IgD-negative memory B cell (primary cell): ENCODE measurements around the gene KRTAP2-1. TPM values are rescaled to one million over a fixed set of nuclear protein-coding genes. Genes with fewer than 3 reads are reported as not detected.
"Not testable (repeated sequence)": the region's sequence is repeated elsewhere in the genome, so short reads cannot be mapped to it uniquely, and the experiment has no call there.

Experiments used
- H3K27ac Mint-ChIP-seq, 3 donors: one replicate each; pipeline ENCODE4 v1.8.0; 2020 to 2022; ENCODE audit warnings: mild to moderate bottlenecking in 3 of 3, mixed read lengths in 3 of 3, moderate library complexity in 1 of 3
- H3K27me3 Mint-ChIP-seq: one replicate; pipeline ENCODE4 v1.8.0; 2021; ENCODE audit warnings: mixed read lengths
- H3K36me3 Mint-ChIP-seq: one replicate; pipeline ENCODE4 v1.8.0; 2020; ENCODE audit warnings: mild to moderate bottlenecking, mixed read lengths
- H3K4me1 Mint-ChIP-seq, 3 donors: one replicate each; pipeline ENCODE4 v1.8.0; 2020 to 2022; ENCODE audit warnings: mixed read lengths in 3 of 3, mild to moderate bottlenecking in 1 of 3
- H3K4me3 Mint-ChIP-seq, 4 donors: one replicate each; pipeline ENCODE4 v1.8.0; 2020 to 2022; ENCODE audit warnings: mild to moderate bottlenecking in 4 of 4, mixed read lengths in 4 of 4, moderate library complexity in 3 of 4
- H3K9me3 Mint-ChIP-seq, 3 donors: one replicate each; pipeline ENCODE4 v1.8.0; 2020 to 2021; ENCODE audit warnings: mixed read lengths in 3 of 3, mild to moderate bottlenecking in 1 of 3
- polyA plus RNA-seq: library from polyadenylated mRNA; unstranded; fragments of 300-500 nt; fragmentation: Illumina TruSeq; gene quantifications from one replicate; pipeline ENCODE4 v1.2.3, GENCODE V29; 2021

Gene KRTAP2-1
- polyA plus RNA-seq, result not detected

GRCh38 chr17:41046735-41047465 is at the start of gene KRTAP2-1:
Gene KRTAP2-1 (minus strand): TSS chr17:41047316. CDS start chr17:41047267, 49 bp downstream.
- peaks cover 3 to 12% (median 10%) of the 10 kb centered on the region in 3 donors for H3K9me3 Mint-ChIP-seq
- H3K4me1 Mint-ChIP-seq, H3K4me3 Mint-ChIP-seq, H3K27ac Mint-ChIP-seq, H3K36me3 Mint-ChIP-seq, H3K27me3 Mint-ChIP-seq: not testable (repeated sequence)

- Mint-ChIP-seq H3K4me1 (peaks cover 0 to 10% (median 9%) of the 10 kb centered on the region in 3 donors), H3K9me3 (peaks cover 0 to 3% (median 0%) of the 10 kb centered on the region in 3 donors), H3K27ac (peak overlapping the region in 1 of 3 donors; percentile 29), H3K36me3 (no peaks in the 10 kb centered on the region), H3K27me3 (peaks cover 23% of the 10 kb centered on the region), H3K4me3 (no peak overlapping the region)
These were observed 48.9 kb upstream of the KRTAP2-1 start for GRCh38 chr17:41096055-41096454.

DNA sequence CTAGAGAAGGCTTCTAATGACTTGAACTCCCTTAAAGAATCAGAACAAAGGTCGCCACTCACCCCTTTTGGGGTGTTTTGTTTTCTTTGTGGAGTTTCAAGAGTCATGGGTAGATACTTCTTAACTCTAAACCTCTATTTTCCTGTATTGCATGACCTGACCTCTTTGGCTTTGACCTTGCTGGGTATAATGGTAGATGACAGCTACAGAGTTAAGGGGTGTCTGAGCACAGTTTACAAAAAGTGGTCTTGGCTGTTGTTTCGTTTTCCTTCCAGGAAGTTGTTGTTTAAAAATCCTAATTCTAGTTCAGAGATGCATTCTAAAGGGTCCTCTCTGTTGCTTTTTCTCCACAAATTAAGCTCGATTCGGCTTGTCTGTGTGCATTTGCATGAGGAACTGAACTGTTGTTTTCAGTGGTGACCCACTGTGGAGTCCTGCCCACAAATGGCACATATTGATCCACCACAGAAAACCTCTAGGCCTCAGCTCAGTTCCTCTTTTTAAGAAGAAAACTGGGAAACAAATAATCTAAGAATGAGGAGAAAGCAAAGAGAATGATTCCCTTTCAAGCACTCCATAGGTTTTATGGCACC is 41.7 kb upstream of the KRTAP2-1 start:
- not testable (repeated sequence) for H3K4me3 Mint-ChIP-seq, H3K9me3 Mint-ChIP-seq, H3K4me1 Mint-ChIP-seq, H3K36me3 Mint-ChIP-seq, H3K27ac Mint-ChIP-seq
- peaks cover 14% of the 10 kb centered on the region for H3K27me3 Mint-ChIP-seq

DNA sequence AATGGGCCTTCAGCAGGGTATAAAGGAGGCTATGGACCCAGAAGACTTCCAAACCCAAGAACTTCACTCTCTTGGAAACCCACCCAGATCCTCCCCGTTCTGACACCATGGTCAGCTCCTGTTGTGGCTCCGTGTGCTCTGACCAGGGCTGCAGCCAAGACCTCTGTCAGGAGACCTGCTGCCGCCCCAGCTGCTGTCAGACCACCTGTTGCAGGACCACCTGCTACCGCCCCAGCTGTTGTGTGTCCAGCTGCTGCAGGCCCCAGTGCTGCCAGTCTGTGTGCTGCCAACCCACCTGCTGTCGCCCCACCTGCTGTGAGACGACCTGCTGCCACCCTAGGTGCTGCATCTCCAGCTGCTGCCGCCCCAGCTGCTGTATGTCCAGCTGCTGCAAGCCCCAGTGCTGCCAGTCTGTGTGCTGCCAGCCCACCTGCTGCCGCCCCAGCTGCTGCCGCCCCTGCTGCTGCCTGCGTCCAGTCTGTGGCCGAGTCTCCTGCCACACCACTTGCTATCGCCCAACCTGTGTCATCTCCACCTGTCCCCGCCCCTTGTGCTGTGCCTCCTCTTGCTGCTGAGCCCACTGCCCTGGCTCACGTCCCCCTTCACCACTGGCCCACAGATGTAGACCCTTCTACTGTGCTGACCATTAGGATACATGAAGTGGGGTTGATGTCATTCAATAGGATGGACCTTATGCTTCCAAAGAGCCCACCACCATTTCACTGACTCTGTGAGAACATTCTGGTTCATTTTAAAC is 37.2 kb upstream of the KRTAP2-1 start, which contains the start of gene KRTAP4-7:
KRTAP4-7 (plus strand) TSS at position 51 of the 757 bp plus-strand sequence; CDS start at position 108, 57 bp downstream.
- H3K36me3 Mint-ChIP-seq, H3K4me1 Mint-ChIP-seq, H3K4me3 Mint-ChIP-seq, H3K9me3 Mint-ChIP-seq: not testable (repeated sequence)
- H3K27me3 Mint-ChIP-seq, result peaks cover 16% of the 10 kb centered on the region
- peak within 1 kb of the TSS in 1 of 3 donors; percentile 6 for H3K27ac Mint-ChIP-seq

DNA sequence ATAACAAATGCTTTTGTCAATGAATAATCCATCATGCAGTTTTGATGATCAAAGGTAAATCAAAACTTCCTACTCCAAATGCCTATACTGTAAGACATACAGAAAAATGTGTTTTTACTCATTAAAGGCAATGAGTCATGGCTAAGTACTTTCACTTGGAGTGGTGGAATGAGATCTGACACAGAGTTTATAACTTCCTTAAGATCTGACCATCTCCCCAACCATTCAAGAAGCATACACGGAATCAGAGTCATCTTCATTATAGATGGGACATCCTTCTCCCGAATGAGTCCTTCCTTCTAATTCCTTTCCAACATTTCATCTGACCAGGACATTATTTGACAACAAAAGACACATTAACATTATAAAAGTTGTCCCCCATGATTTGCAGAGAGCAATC is 36.3 kb upstream of the KRTAP2-1 start:
- not testable (repeated sequence) for H3K4me1 Mint-ChIP-seq, H3K9me3 Mint-ChIP-seq, H3K36me3 Mint-ChIP-seq, H3K4me3 Mint-ChIP-seq, H3K27ac Mint-ChIP-seq
- H3K27me3 Mint-ChIP-seq, result peaks cover 17% of the 10 kb centered on the region

DNA sequence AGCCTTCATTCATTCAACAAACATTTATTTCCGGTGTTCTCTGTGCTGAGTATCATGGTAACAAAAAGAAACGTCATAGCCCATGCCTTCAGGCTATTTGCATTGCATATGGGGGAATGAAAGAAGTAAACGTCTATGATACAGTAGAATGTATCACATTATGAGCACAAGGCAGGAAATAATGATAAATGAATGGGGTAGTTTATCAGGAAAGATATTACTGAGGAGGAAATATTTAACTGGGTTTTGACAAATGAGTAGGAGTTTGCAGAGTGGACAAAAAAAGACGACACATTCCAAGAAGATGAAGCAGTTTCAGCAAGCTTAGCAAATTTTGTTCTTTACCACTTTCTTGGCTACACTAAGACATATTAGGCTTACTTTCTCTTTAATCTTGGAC is 35.5 kb upstream of the KRTAP2-1 start:
- Mint-ChIP-seq H3K9me3 (peaks cover 0 to 5% (median 0%) of the 10 kb centered on the region in 3 donors), H3K27me3 (peaks cover 16% of the 10 kb centered on the region), H3K36me3 (no peaks in the 10 kb centered on the region), H3K4me1 (no peaks in the 10 kb centered on the region), H3K4me3 (no peak overlapping the region), H3K27ac (no peak overlapping the region)

GRCh38 chr17:41076788-41077187 is 29.7 kb upstream of the KRTAP2-1 start:
- Mint-ChIP-seq H3K27ac (no peak overlapping the region), H3K9me3 (peaks cover 0 to 5% (median 0%) of the 10 kb centered on the region in 3 donors), H3K36me3 (no peaks in the 10 kb centered on the region), H3K4me3 (no peak overlapping the region), H3K27me3 (peaks cover 9% of the 10 kb centered on the region), H3K4me1 (no peaks in the 10 kb centered on the region)

DNA sequence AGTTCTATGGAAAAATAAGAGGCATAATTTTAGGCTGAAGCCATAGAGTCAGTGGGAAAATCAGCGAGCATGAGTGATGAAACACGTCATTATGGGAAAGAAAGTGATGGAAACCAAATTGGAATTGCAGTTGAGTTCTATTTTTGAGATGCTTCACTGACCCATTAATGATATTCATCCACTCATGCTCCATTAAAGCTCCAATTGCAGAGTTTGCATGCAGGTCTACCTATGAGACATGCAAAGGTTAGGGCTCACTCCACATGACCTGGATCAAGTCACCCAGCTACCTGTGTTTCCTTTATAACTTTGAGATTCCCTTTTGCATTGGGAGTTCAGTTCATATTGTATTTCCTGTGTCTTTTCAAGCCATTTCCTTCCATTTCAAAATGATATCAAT is 26.6 kb upstream of the KRTAP2-1 start:
- Mint-ChIP-seq H3K36me3 (no peaks in the 10 kb centered on the region), H3K4me1 (no peaks in the 10 kb centered on the region), H3K4me3 (no peak overlapping the region), H3K27me3 (peaks cover 5% of the 10 kb centered on the region), H3K27ac (no peak overlapping the region), H3K9me3 (peaks cover 0 to 5% (median 2%) of the 10 kb centered on the region in 3 donors)

GRCh38 chr17:41071606-41072360 is 24.7 kb upstream of the KRTAP2-1 start:
- Mint-ChIP-seq H3K36me3 (no peaks in the 10 kb centered on the region), H3K9me3 (peaks cover 0 to 5% (median 2%) of the 10 kb centered on the region in 3 donors), H3K4me1 (no peaks in the 10 kb centered on the region), H3K27me3 (peaks cover 5% of the 10 kb centered on the region), H3K4me3 (peak overlapping the region in 1 of 4 donors; percentile 40), H3K27ac (no peak overlapping the region)

- no peak overlapping the region for H3K4me3 Mint-ChIP-seq
- H3K27me3 Mint-ChIP-seq, result no peaks in the 10 kb centered on the region
- peaks cover 0 to 2% (median 0%) of the 10 kb centered on the region in 3 donors for H3K9me3 Mint-ChIP-seq
- no peaks in the 10 kb centered on the region for H3K4me1 Mint-ChIP-seq
- H3K27ac Mint-ChIP-seq, result no peak overlapping the region
- no peaks in the 10 kb centered on the region for H3K36me3 Mint-ChIP-seq
These were observed 21.9 kb upstream of the KRTAP2-1 start for GRCh38 chr17:41069031-41069430.

DNA sequence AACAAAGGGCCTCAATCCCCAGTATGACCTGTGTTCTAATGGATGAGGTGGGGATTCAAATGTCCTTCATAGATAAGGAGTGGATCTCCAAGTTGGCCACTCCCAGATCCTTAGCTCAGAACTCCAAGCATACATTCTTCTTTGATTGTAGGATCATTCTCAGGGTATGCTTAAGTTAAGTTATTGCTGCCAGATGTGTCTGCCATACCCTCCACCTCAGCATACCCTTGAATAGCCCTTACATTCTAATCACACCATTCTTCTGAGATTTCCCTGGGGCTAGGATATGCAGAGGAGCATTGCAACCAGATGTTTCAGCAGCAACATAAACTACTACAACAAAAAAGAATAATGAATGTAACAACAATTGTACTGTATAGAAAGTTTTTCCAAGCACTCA is 20.2 kb upstream of the KRTAP2-1 start:
- Mint-ChIP-seq H3K9me3 (peaks cover 0 to 2% (median 0%) of the 10 kb centered on the region in 3 donors), H3K27me3 (no peaks in the 10 kb centered on the region), H3K4me1 (no peaks in the 10 kb centered on the region), H3K4me3 (no peak overlapping the region), H3K36me3 (no peaks in the 10 kb centered on the region), H3K27ac (no peak overlapping the region)

DNA sequence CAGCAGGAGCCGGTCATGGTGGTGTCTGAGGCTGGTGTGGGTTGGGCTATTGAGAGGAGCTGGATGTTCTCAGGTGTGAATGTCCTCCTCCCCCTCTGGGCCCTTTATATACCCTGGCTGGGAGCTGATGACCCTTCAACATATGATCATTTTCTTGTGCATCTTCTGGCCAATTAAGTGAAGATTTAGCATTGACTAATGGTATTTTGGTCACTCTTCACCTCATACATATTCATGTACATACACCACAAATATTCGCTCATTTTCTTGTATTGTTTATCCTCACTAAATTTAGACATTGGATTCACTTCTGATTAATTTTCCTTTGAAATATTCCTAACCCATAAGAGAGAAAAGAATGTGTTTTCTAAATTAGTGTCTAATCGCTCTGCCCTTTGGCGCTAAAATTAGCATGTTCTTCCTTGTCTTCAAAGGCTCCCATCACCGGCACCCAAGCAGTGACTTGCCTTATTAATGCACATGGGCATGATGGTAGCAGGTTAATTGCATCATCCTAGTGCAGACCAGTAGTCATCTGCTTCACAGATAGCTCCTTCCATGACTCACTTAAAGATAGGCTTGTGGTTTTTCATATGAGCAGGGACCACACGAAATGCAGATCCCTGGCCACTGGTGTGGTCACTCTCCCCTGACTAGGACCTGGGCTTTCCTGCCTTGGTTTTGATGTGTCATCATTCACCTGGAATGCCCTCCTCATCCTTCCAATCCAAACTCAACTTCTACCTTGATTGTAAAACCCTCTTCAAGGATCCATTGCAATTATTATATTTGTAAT is 18.9 kb upstream of the KRTAP2-1 start, which contains the start of gene KRTAP2-4:
KRTAP2-4 (minus strand) TSS at position 51 of the 796 bp plus-strand sequence; CDS start at position 17, 34 bp downstream.
- H3K27ac Mint-ChIP-seq, result peak within 1 kb of the TSS in 1 of 3 donors; percentile 47
- no peaks in the 10 kb centered on the region for H3K36me3 Mint-ChIP-seq
- H3K27me3 Mint-ChIP-seq, result peaks cover 7% of the 10 kb centered on the region
- H3K4me1 Mint-ChIP-seq, result no peaks in the 10 kb centered on the region
- H3K9me3 Mint-ChIP-seq, result no peaks in the 10 kb centered on the region
- no peak within 1 kb of the TSS for H3K4me3 Mint-ChIP-seq

GRCh38 chr17:41065016-41065689 is 18.0 kb upstream of the KRTAP2-1 start:
- H3K27ac Mint-ChIP-seq, H3K4me3 Mint-ChIP-seq, H3K9me3 Mint-ChIP-seq, H3K36me3 Mint-ChIP-seq, H3K4me1 Mint-ChIP-seq, H3K27me3 Mint-ChIP-seq: not testable (repeated sequence)

GRCh38 chr17:41064301-41064700 is 17.2 kb upstream of the KRTAP2-1 start:
- H3K4me1 Mint-ChIP-seq, result no peaks in the 10 kb centered on the region
- no peak overlapping the region for H3K27ac Mint-ChIP-seq
- H3K9me3 Mint-ChIP-seq, result no peaks in the 10 kb centered on the region
- peaks cover 12% of the 10 kb centered on the region for H3K27me3 Mint-ChIP-seq
- H3K36me3 Mint-ChIP-seq, result no peaks in the 10 kb centered on the region
- no peak overlapping the region for H3K4me3 Mint-ChIP-seq
